Activated CD8-positive, alpha-beta memory T cell treated with anti-CD3 and anti-CD28 coated beads, Interleukin-2, amount 50 U/mL, for 24 hours (primary cell): ENCODE measurements around the gene IL6R.

Experiments
- DNase-seq: peaks from one replicate; pipeline ENCODE4 v3.0.0-alpha.2; 2020; ENCODE audit errors: extremely low read depth

IL6R gene

DNA sequence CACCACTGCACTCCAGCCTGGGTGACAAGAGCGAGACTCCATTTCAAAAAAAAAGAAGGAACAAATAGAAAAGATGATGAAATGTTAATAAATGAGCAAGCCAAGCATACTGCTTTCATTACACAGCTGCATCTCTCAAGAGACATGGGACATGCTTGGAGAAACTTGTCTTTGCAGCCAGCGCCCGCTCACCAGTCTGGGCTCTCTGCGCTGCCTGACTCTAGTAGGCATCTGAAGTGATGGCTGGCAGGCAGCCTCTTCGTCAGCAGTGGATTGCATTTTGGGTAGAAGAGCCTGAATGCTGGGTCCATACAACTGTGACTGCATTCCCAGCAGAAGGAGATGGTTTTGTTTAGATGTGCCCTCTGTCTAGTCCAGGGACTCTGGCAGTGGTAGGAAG lies 48.0 kb downstream of the IL6R start:
- DNase-seq, result no peak

DNA sequence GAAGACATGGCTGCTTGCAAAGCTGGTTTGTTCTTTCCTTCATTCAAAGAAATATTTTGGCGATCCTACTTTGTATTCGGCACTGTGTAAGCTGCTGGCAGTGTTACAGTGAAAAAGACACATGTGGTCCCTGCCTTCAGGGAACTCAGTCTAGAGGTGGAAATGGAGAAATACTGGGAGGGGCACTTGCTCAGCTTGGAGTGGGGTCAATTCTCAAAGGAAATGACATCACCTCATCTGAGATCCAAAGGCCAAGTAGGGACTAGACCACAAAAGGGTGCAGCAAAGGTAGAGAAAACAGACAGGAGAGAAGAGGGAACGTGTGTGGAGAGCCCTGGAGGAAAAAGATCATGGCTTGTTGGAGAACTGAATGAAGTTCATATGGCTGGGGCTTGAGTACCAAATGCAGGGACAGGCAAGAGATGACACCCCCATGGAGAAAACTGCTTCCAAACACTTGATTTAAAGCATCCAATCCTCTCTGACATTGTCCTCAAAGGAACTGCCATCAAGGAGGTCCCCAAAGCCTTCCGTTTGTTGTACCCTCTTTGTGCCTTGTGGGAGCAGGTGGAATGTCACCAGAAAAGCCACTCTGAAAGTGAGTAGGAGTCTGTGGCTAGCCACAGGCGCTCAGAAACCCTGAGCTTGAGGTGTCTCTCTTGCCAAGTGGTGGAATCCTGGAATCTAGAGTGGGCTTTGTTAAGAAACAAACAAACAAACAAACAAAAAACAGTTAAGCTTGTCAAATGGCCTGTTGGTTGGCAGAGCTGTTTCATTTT lies 48.6 kb downstream of the IL6R start:
- no peak for DNase-seq

DNA sequence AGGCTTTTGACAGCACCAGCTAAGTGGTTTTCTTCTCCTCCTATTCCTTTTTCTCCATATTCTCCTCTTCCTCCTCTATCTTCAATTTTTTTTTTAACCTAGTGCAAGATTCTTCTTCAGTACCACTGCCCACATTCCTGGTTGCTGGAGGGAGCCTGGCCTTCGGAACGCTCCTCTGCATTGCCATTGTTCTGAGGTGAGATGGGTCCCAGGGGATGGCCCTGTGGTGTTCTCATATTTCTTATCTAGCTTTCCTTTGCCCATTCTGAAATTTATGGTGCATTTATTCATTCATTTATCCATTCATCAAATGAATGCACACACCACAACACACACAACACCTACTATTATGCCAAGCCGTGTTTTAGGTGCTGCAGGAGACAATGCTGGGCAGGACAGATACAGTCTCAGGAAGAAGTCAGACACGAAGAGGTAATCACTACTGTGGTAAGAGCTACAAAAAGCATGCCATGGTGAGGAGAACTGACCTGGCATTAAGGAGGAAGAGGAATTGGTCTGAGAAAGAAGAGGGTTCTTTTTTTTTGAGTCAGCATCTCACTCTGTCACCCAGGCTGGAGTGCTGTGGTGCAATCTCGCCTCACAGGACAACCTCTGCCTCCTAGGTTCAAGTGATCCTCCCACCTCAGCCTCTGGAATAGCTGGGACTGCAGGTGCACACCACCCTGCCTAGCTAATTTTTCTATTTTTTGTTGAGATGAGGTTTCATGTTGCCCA lies 49.4 kb downstream of the IL6R start:
- no peak for DNase-seq

DNA sequence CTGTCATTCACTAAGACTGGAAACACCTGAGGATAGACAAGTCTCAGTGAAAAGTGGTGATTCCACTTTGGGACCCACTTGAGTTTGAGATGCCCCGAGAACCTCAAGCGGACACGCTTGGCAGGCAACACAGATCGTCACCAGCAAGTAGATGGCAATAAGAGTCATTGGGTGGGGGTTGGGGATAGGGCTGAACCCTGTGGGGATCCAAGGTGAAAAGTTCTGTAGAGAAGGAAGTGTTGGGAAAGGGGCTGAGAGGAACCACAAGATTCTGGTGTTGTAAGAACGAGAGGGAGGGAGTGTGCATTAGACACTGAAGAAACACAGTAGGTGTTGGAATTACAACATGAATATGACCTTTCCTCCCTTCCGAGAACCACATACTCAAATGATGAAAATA lies 51.5 kb downstream of the IL6R start:
- no peak for DNase-seq

DNA sequence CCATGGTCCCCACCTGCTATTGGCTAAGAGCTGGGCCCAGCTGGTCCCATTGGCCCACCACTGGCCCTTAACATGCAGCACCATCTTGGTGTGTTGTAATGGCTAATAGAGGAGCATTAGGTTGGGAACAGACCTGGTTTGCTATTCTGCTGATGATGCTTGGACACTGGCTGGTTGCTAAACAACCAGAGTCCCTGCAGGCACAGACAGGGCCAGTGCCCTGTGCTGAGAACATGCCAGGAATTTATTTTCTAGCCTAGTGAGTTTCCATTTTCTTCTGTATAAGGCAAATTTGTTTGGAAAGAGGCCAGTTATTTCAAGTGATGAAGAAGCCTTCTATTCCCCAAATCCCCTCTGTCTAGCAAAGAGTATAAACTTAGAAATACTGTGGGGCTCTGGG lies 53.9 kb downstream of the IL6R start:
- DNase-seq, result no peak

DNA sequence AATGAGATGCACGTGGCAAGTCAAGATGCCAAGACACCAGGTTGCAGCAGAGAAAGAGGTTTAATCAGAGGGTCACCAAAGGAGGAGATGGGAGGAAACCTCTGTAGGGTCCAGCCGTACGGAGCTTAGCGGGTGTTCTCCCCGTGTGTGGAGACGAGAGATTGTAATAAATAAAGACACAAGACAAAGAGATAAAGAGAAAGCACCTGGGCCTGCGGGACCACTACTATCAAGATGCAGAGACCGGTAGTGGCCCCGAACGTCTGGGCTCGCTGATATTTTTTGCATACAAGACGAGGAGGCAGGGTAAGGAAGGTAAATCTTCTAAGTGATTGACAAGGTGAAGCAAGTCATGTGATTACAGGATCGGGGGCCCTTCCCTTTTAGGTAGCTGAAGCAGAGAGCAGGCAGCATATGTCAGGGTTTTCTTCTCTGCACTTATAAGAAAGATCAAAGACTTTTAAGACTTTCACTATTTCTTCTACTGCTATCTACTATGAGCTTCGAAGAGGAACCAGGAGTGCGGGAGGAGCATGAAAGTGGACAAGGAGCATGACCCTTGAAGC lies 55.6 kb downstream of the IL6R start:
- no peak for DNase-seq

DNA sequence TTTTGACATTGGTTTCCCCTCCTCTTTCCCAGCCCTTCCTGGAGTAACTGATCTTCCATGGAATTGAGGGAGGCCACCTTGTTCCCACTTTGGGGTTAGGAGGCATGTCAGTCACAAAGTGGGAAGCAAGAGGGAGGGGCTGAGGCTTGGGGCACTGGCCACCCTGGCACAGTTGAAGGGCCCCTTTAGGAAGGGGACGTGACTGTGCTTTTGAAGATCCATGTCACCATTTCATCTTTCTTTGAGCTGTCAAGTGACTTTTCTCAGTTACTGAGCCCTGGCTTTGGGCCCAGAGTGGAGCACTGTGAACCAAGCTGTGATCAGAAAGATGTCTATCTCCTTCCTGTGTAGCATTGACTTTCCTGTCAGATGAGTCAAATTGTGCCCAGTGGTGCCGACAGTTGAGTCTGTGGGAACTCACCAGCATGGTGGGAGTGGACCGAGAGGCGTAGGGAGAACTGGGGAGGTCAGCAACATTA lies 58.4 kb downstream of the IL6R start:
- peak; percentile 34 for DNase-seq

DNA sequence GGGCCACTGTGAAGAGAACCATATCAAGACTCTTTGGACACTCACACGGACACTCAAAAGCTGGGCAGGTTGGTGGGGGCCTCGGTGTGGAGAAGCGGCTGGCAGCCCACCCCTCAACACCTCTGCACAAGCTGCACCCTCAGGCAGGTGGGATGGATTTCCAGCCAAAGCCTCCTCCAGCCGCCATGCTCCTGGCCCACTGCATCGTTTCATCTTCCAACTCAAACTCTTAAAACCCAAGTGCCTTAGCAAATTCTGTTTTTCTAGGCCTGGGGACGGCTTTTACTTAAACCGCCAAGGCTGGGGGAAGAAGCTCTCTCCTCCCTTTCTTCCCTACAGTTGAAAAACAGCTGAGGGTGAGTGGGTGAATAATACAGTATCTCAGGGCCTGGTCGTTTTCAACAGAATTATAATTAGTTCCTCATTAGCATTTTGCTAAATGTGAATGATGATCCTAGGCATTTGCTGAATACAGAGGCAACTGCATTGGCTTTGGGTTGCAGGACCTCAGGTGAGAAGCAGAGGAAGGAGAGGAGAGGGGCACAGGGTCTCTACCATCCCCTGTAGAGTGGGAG lies 60.6 kb downstream of the IL6R start:
- DNase-seq, result no peak

DNA sequence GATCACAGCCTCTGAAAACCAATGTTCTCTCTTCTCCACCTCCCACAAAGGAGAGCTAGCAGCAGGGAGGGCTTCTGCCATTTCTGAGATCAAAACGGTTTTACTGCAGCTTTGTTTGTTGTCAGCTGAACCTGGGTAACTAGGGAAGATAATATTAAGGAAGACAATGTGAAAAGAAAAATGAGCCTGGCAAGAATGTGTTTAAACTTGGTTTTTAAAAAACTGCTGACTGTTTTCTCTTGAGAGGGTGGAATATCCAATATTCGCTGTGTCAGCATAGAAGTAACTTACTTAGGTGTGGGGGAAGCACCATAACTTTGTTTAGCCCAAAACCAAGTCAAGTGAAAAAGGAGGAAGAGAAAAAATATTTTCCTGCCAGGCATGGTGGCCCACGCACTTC lies 61.1 kb downstream of the IL6R start:
- DNase-seq, result no peak

DNA sequence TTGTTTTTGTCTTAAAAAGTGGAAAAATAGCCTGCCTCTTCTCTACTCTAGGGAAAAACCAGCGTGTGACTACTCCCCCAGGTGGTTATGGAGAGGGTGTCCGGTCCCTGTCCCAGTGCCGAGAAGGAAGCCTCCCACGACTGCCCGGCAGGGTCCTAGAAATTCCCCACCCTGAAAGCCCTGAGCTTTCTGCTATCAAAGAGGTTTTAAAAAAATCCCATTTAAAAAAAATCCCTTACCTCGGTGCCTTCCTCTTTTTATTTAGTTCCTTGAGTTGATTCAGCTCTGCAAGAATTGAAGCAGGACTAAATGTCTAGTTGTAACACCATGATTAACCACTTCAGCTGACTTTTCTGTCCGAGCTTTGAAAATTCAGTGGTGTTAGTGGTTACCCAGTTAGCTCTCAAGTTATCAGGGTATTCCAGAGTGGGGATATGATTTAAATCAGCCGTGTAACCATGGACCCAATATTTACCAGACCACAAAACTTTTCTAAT lies 61.8 kb downstream of the IL6R start:
- no peak for DNase-seq

DNA sequence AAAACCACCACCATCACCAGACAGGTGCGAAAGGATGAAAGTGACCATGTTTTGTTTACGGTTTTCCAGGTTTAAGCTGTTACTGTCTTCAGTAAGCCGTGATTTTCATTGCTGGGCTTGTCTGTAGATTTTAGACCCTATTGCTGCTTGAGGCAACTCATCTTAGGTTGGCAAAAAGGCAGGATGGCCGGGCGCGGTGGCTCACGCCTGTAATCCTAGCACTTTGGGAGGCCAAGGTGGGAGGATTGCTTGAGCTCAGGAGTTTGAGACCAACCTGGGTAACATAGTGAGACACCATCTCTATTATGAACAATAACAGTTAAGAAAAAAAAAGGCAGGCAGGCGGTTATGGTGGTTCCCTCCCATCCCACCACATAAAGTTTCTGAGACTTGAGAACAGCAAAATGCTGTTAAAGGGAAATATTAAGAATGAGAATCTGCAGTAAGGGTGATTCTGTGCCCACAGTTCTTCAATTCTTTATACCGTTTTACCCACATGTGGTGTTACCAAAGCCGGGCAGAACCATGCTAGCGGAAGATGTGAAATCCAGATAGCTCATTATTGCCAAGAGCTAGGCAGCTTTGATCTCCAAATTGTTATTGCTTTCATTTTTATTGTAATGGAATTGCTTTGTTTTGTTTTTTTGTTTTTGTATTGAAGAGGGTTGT lies 62.4 kb downstream of the IL6R start:
- DNase-seq, result no peak

DNA sequence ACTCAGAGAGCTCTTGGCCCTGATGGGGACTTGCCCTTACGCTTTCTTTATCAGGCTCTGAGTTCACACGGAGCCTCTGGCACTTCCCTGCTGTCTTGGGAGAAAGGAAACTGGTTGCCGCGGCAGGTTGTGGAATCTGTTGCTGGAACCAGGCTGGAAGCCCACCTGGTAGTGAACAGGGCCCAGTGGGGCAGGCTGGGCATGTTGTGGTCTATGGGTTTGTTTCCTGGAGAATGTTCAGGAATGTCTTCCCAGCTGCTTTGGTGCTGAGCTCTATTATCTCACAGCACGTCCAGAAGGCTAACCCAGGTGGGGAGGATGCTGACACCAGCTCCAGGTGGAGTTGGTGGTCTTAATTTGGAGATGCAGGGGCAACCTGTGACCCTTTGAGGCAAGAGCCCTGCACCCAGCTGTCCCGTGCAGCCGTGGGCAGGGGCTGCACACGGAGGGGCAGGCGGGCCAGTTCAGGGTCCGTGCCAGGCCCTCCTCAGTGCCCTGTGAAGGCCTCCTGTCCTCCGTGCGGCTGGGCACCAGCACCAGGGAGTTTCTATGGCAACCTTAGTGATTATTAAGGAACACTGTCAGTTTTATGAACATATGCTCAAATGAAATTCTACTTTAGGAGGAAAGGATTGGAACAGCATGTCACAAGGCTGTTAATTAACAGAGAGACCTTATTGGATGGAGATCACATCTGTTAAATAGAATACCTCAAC lies 63.5 kb downstream of the IL6R start:
- DNase-seq, result no peak

DNA sequence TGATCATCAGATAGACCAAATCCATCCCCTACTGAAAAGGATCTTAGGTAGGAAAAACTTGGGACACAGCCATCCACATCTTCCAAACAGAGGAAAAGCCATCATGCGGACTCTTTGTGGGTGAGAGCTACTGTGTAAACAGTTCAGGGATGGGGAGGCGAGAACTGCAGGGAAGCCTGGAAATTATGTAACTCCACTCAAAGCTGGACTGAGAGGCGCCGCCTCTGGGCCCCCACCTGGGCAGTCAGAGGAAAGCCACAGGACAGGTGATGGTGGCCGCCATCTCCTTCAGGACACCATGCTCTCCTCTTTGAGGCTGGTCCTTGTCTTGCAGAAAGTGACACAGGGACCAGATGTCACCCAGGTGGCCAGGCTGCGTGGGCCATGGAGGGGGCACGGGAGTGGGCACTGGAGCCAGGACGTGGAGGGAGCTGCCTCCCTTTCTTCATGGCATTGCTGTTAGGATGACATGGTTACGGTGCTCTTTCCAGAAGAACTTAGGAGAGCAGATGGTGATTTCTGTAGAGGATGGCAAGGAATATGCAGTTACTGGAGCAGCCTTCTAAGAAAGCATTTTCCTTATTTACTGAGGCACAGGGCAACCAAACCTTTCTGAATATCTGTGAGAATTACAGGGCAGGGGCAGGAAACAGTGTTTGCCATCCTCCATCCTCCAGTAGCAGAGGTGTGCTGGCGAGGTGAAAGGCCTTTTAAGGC lies 64.9 kb downstream of the IL6R start:
- DNase-seq, result no peak

DNA sequence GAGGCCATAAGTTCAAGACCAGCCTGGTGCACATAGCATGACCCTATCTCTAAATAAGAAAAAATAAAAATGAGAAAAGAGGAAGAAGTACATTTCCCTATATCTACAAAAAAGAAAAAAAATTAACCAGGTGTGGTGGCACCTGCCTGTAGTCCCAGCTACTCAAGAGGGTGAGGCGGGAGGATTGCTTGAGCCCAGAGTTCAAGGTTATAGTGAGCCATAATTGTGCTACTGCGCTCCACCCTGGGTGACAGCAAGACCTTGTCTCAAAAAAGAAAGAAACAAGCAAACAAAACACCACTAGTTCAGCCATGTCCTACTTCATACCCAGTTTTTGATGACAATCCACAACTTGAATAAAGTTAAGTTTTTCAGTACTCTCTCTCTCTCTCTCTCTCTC lies 66.2 kb downstream of the IL6R start:
- no peak for DNase-seq

DNA sequence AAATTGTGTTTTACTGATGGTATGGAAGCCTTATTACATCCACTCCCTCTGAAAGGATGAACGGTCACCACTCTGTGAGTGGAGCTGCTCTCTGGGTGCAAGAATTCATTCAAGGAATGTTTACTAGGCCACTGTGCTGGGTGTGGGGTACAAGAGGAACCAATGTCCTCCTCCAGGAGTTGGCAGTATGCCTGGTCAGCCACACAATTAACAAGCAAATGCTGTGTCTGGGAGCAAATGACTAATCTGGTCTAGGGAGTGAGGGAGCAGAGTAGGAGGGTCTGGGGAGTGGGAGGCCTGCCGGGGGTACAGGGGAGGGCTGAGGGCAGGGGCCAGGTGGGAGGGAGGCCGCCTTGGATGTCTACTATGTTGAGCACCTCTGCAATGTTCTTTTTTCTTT lies 69.7 kb downstream of the IL6R start:
- no peak for DNase-seq

DNA sequence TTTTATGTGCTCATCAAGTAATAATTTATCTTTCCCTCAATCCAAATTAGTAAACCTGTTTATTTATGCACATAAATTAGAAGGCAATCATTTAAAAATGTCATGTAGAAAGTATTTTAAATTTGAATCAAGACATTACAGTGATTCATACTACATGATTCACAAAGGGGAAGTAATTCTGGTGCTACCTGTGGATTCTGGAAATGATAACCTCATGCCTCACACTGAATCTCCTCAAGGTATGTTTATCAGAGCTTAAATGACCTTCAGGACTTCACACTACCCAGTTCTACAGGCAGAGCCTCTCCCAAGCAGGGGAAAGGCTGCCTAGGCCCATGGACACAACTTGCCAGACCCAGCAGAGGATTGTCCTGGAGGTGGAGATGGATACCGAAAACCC lies 71.6 kb downstream of the IL6R start:
- DNase-seq, result no peak

DNA sequence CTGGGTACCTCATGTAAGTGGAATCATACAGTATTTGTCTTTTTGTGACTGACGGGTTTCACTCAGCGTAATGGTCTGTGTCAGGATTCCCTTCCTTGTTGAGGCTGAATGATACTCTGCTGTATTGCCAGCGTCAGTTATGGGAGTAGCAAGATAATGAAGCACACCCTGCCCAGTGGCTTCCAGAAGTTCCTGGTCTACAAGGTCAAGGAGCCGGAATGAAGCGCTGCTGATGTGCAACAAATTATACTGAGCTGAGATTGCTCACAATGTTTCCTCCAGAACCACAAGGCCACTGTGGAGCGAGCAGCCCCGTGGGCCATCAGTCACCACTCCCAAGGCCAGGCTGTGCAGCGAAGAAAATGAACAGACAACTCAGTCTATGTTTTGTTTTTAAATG lies 72.9 kb downstream of the IL6R start:
- no peak for DNase-seq

DNA sequence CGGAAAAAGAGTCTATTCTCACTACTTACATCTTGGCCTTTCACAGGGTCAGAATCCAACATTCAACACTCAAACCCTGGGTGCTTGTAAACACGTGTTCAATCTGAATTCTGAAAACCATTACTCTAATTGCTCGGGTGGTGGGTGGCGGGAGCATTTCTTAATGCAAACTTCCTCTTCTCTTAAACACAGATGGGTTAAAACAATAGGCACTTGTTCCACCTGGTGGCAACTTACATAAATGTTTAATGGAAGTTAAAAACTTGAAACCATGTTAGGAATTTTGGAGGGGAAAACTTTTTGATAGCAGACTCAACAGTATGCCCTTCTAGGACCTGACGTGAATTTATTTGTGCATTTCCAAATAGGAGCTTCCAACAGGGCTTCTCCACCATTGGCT lies 73.5 kb downstream of the IL6R start:
- DNase-seq, result no peak

DNA sequence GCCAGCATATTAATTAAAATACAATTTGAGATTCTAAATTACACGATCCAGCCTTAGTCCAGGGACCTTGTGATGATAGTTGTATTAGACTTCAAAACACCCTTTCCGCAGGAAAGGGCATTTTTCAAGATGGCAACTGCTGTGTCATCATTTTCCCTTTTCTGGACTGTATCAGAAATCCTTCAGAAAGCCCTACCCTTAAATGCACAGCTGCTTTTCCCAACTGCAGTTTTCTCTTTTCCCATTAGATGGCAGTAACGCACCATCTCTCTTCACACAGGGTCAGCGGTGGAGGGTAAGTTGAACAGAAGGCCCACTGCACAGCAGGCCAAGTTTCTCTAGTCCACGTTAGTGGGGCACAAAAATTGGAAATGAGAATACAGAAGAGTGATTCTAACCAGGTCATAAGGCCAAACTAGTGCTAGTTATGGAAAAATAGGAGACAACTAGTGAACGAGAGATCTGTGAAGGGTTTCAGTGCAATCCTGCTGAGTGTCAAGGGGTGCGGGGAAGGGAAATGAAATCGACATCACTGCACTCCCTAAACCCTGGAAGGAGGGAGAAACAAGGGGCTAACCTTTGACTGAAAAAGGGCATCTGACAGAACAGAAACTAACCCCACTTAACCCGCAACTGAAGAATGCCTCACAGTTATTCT lies 74.8 kb downstream of the IL6R start:
- peak; percentile 15 for DNase-seq

DNA sequence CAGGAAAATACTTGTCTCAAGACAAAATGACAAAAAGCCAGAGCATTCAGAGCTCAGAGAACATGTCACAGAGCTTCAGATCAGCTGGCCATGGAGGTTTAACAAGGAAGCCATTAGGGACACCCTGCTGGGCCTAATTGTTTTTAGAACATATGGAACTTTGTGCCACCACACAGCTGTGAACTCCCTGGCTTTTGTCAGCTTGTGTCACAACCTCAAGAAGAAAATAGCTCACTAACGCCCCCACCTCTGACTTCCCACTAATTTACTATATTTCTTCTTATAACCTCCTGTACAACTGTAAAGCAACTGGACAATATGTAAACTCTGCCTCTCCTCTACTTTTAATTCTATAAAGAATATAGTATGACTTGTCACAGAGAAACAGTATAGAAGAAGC lies 75.9 kb downstream of the IL6R start:
- no peak for DNase-seq
